ENCODE results near the gene CCDC14. TPM values are rescaled to one million over a fixed set of nuclear protein-coding genes. Genes with fewer than 3 reads are reported as not detected.
A peak's percentile ranks its signal among the peaks of the same experiment; 100 is the strongest.
"Not testable (repeated sequence)": the region's sequence is repeated elsewhere in the genome, so short reads cannot be mapped to it uniquely, and the experiment has no call there.

The CCDC14 gene, protein sequence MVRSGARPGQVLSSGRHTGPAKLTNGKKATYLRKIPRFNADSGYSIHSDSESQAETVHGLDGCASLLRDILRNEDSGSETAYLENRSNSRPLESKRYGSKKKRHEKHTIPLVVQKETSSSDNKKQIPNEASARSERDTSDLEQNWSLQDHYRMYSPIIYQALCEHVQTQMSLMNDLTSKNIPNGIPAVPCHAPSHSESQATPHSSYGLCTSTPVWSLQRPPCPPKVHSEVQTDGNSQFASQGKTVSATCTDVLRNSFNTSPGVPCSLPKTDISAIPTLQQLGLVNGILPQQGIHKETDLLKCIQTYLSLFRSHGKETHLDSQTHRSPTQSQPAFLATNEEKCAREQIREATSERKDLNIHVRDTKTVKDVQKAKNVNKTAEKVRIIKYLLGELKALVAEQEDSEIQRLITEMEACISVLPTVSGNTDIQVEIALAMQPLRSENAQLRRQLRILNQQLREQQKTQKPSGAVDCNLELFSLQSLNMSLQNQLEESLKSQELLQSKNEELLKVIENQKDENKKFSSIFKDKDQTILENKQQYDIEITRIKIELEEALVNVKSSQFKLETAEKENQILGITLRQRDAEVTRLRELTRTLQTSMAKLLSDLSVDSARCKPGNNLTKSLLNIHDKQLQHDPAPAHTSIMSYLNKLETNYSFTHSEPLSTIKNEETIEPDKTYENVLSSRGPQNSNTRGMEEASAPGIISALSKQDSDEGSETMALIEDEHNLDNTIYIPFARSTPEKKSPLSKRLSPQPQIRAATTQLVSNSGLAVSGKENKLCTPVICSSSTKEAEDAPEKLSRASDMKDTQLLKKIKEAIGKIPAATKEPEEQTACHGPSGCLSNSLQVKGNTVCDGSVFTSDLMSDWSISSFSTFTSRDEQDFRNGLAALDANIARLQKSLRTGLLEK
- total RNA-seq, result 10 to 100 TPM; 63.6 to 73.7 TPM
- long read RNA-seq, full-length matches to known transcripts, result 6 of 28 reads
- long read RNA-seq, partial matches to known transcripts, result 5 of 28 reads
- long read RNA-seq, other reads (novel, unspliced or antisense), result 17 of 28 reads

DNA sequence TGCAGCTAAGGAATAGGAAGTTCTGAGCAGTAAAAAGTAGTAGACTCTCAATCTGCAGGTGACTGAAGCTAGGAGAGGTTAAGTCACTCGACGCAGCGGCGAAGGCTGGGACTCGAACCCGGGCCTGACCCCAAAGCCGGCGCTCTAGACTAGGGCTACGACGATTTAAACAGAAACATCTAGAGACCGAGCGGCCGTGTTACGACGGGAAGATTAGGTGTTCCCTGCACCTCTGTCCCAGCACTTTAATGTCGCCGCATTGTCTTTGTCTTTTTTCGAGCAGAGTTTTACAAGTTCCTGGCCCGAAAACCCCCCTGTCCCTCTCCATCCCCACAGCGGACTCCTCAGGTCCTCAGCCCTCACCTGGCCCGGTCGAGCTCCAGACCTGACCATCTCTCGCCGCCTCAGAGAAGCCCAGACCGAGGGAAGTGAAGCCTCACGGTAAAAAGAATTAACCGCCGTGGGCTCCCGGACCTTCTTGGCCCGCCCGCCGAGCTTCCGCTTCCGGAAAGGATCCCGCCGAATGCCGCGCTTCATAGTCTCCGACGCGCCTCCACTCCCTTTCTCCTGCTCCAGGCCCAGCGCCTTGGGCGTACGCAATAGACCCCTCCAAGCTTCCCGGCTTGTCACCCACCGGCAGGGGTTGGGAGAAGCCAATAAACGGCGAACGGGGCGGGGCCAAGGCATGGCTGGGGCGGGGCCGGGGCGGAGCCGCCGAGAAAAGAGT, at the start of gene CCDC14:
CCDC14 (minus strand) TSS at position 449 of the 727 bp plus-strand sequence; CDS start at position 393, 56 bp downstream.
- ATAC-seq (peak; percentile 95), DNase-seq (peak; percentile 92 to 95)
- intact Hi-C loops (cut with DNase I, micrococcal nuclease), result no loop called here

DNA sequence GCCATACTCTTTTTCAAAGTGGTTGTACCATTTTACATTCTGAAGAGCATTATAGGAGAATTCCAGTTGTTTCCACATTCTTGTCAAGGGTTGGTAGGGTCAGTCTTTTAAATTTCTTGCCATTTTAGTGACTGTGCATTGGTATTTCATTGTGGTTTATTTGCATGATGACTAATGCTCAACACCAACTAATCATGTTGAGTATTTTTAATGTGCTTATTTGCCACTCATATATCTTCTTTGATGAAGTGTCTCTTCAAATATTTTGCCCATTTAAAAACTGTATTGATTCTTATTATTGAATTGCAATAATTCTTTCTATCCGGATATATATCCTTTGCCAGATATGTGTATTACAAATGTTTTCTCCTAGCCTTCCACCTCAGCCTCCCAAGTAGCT, 47.3 kb upstream of the CCDC14 start:
- ATAC-seq; DNase-seq; intact Hi-C loops (cut with DNase I, micrococcal nuclease): not testable (repeated sequence)

DNA sequence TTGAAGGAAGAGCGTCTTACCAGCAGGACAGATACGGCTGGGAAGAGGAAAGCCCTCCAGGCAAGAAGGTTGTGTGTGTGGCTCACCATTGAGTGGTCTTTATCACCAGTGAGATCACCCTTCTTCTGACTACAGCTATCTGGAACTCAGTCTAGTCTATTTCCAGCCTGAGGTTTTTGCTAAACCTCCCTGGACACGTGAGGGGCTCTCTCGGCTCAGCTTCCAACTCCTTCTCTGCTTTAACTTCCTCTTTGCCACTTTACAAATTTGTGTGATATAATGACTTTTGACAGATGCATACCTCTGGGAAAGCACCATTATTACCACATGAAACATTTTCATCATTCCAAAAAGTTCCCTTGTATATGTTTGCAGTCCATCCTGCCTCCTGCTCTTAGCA, 46.2 kb upstream of the CCDC14 start:
- DNase-seq, result no peak
- intact Hi-C loops (cut with DNase I, micrococcal nuclease), result no loop called here
- no peak for ATAC-seq

DNA sequence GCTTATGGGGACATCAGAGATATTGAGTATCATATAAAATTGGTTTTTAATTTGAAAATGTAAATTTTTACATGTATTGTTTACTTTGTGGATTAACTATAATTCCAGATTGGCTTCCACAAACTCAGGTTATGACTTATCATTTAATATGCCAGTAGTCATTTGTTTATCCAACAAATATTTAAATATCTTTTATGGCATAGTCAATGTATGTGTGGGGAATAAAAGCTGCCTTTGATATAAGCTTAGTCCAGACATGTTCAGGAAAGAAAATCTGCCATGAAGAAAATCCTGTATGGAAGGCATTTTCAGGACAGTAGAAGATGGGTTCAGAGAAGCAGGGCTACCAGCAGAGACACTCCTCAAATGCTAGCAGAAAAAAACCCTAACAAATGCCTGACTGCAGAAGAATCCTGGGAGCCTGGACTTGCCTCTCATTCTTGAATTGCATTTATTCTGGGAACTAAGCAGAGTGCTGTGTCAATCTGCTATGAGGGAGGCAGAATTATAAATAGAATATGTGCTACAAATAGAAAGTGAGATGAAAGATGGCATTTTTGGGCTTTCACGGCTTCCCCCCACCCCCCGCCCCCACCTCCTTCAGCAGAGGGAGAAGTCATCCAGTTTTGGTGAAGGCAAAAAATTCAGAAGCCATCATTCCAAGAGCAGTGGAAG, 41.5 kb upstream of the CCDC14 start:
- DNase-seq; intact Hi-C loops (cut with DNase I, micrococcal nuclease): not testable (repeated sequence)
- ATAC-seq, result peak; percentile 32

DNA sequence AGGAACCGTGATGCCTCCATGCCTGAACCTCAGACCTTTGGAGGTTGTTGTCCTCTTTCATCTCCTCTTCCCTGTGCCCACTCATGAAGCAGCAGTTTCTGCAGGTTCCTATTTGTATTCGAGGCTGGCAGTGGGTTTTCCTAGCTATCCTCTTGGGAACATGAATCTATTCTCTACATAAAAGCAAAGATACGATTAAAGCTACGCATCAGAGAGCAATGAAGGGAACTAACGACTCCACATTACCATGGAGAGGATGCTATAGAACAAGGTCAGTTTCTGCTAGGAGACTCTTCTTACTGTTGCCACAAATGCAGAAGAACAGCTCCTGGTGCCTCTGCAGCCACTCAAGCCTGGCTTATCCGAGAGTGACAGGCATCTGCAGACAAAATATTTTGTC, 40.3 kb upstream of the CCDC14 start:
- intact Hi-C loops (cut with DNase I, micrococcal nuclease); ATAC-seq; DNase-seq: not testable (repeated sequence)

DNA sequence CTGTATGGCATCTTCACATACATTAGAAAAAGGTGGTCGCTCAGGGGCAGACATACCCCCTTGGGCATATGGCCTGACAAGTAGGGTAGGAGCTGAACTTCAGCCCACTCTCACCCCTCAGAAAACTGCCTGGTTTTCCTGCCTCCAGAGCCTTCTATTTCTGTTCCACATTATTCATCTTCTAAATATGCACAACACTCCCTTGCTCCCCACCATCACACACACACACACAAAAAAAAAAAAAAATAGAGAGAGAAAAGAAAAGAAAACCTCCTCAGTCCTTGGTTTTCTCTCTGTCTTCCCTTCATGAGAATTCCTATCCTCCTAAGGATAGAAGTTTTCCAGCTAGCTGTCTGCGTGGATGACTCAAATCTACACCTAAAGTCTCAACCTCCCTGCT, 36.5 kb upstream of the CCDC14 start:
- ATAC-seq (no peak), DNase-seq (no peak)
- intact Hi-C loops (cut with DNase I, micrococcal nuclease), result no loop called here

DNA sequence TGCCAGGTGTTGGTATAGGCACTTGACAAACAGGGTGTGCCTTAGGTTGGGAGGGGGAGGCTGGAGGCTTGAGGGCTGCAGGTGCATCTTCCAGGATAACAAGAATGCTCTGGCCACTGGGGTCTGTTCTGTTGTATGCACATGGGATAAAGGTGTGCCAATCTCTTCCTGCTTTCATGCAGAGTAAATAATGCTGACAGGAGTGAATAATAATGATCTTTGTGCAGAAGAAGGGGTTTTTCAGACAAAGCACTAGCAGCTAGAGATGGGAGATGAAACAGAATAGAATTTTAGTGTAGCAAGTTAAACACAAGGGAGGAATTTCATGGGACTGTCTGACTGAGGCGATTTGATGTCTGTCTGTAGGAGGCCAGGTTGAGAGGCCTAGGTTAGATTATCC, 32.8 kb upstream of the CCDC14 start:
- ATAC-seq, result no peak

DNA sequence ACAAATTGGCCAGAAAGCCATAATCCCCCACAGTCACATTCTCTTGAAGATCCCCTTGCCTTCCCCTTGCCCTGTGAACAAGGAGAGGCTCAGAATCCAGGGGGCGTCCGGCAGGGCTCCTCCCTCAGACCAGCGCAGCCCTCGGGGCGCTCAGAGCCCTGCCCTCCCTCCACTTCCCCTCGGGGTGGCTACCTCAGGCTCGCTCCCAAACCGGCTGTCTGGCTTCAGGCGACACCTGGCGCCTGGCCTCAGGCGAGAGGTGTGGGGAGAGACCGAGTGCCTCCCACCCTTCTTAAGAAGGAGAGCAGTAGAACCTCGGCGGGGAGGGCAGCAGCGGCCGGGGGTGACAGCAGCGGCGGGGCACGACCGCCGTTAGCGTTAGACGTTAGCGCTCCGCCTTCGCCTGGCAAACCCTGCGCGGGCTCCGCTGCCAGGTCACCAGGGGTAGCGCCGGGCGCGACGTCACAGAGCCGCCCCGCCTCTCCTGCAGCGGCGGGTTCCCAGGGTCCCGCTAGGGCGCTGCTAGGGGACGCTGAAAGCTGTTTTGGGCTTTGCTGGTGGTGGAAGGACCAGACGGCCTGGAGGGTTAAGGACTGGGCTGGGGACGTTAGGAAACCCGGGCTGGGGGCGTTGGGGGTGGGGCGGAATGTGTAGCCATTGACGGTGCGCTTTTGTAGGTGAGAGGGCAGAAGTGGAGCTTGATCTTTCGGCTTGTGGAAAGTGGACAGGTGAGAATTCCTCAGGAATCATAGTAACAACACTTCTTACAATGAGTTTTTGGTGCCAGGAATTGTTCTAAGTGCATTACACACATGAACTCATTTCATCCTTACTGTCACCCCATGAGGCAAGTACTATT, 30.9 kb upstream of the CCDC14 start, which contains the start of gene ROPN1:
ROPN1 (minus strand) TSS at position 395 of the 859 bp plus-strand sequence. CDS start 11,643 bp downstream, outside the sequence.
- DNase-seq; intact Hi-C loops (cut with DNase I, micrococcal nuclease): not testable (repeated sequence)
- peak; percentile 95 for ATAC-seq

More for the DNA sequence above, 32.8 kb upstream of the CCDC14 start:
- DNase-seq, result no peak
- intact Hi-C loops (cut with DNase I, micrococcal nuclease), result no loop called here

DNA sequence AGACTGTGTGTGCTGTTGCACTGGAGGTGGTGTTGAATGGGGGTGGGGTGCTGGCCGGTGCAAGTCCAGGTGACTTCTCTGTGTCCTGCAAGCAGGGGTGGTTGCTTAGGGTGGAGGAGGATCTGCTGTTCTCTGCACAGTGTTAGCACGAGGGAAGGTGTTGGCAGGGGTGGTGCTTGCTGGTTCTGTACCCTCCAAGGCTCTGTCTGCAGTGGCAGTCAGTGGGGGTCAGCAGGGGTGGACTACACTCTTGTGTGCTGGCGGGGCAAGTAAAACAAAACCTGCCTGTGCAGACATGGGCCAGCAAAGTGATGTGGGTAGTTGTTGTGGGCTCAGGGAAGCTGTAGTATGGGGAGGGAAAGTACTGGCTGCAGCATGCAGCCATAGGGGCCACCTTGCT, 25.4 kb upstream of the CCDC14 start:
- ATAC-seq (no peak), DNase-seq (no peak)
- intact Hi-C loops (cut with DNase I, micrococcal nuclease), result no loop called here

DNA sequence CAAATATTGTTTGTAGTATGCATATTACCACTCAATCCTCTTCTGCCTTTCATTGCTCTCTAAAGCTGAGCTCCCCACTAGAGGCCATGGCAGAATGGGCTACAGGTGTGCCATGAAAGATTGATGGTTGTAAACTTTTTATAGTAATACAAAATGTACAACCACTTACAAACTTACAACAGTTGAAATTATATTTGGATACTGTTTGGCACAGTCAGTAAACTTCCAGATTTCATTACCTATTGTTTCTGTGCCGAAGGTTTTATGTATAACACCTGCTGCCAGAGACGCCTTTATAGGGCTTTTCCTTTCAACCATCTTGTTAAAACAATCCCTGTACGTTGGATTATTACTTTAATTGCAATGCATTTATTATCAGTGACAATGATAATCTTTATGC, 23.9 kb upstream of the CCDC14 start:
- peak; percentile 79 for ATAC-seq
- intact Hi-C loops (cut with DNase I, micrococcal nuclease), result no loop called here
- DNase-seq, result no peak

DNA sequence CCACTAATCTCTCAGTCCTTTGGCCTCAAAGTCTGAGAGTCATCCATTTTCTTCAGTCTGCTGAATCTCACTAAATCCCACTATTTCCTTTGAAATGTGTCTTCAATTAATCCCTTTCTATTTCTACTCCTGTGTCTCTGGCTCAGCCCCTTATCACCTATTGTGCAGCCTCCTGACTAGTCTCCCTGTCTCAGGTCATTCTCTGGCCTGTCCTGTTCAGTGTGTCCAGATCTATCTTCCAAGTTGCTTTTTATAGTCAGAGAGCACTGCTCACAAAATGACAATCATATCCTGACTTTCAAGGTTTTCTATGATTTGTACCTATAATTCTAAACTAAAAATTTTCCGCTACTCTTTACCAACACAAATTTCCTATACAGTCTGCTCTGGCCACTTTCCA, 23.3 kb upstream of the CCDC14 start:
- no peak for DNase-seq
- intact Hi-C loops (cut with DNase I, micrococcal nuclease), result no loop called here
- ATAC-seq, result no peak

DNA sequence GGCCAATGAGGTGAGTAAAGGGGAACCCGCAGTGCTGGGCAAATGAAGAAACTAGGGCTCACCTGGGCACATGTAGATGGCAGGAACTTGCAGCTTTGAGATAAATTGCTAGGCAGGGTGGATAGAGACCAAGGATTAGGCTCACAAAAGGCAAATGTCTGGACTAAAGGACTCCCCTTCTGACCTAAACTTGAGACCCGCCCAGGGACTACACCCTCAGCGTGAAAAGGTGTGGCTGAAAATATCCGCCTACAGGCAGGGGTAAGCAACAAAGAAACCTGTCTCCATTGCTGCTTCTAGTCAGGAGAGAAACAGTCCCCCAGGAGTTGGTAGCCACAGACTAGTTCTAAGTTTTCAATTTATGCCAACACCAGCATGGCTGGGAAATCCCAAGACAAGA, 20.3 kb upstream of the CCDC14 start:
- intact Hi-C loops (cut with DNase I, micrococcal nuclease), result not testable (repeated sequence)
- DNase-seq (peak in 1 of 2 donors; percentile 24), ATAC-seq (peak; percentile 69)

DNA sequence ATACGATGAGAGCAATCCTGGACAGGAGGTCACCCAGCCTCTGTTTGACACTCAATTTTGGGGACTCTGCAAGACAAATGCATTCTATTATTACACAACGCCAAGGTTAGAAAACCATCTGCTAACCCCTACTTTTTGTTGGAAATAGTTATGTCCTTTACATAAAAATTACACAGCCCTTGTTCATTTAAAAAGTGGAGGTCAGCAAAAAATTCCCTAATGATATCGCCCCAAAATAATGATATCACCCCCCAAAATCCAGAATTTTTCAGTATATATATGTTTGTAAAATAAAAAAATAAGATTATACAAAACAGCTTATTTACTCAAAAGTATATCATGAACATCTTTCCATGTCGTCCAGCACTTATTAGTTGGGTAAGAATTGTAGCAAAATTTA, 19.5 kb upstream of the CCDC14 start:
- DNase-seq (no peak), ATAC-seq (no peak)
- intact Hi-C loops (cut with DNase I, micrococcal nuclease), result no loop called here

DNA sequence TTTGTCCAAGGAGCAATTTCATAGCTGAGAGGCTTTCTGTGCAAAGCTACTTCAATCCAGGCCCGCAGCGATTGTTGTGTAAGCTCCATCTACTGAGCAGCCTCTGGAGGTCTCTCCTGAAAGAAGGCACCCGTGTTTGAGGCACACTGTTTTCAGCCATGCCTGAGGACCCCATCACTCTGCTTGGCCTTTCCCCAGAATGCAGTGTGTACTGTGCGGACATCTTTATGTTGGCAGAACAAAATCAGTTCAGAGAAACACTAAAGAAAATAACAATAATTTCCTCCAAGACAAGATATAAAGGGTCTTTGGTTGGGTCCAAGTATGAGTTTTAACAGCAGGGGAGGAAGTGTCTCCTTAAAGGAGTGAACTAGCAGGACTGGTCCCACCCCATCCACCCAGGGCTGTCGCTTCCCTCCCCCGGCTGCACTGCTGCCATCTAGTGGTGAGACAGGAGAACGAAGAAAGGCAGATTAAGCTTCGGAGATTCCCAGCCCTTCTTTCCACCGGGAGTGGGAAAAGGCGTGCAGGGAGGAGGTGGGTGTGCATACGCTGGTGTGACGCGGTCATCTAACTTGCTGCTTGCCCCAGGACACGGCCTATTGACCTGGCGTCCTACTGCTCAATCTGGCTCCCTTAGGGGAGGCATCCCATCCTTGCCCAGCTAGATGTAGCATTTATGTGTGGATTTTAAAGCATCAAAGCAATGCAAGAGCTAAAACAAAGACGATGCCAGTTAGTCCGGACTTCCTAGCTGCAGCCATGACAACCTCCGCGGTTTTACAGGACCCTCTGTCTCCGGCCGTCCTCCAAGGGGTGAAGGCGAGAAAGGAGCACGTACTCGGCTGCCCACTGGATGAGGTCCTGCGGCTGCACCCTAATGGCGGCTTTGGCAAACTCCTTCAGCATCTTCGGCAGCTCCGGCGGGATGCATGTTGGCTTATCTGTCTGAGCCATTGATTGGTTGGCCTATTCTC, 18.8 kb upstream of the CCDC14 start:
- ATAC-seq (peak; percentile 79), DNase-seq (peak; percentile 24 to 38)
- intact Hi-C loops (cut with DNase I, micrococcal nuclease), result not testable (repeated sequence)

DNA sequence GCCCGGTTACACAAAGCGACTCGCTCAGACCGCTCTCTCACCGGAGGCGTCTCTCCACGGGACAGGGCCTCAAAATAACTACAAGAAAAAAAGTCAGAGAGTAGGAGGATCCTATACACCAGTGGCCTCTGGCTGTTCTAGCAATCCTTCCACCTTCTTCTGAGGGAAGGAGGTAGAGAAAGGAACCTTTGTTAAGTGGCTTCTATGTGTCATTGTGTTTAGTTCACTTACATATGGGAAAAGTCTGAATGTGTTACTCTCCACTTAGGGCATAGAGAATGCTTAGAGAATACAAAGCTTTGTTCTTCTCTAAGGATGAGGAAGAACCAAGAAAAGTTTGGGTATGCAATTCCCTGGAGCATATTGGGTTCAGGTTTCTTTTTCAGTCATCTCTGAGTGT, 15.9 kb upstream of the CCDC14 start:
- ATAC-seq; DNase-seq; intact Hi-C loops (cut with DNase I, micrococcal nuclease): not testable (repeated sequence)

Measured in left colon (tissue), 2 donors.